DMS53 treated with DMSO at 0.1 percent for 48 hours (cell line): ENCODE data around the gene LRMDA.

ENCODE experiments used
- DNase-seq: peaks from one replicate; lab custom pipeline; 2025; ENCODE audit not compliant: unreplicated experiment; lab: John Stamatoyannopoulos, UW

LRMDA gene

DNA sequence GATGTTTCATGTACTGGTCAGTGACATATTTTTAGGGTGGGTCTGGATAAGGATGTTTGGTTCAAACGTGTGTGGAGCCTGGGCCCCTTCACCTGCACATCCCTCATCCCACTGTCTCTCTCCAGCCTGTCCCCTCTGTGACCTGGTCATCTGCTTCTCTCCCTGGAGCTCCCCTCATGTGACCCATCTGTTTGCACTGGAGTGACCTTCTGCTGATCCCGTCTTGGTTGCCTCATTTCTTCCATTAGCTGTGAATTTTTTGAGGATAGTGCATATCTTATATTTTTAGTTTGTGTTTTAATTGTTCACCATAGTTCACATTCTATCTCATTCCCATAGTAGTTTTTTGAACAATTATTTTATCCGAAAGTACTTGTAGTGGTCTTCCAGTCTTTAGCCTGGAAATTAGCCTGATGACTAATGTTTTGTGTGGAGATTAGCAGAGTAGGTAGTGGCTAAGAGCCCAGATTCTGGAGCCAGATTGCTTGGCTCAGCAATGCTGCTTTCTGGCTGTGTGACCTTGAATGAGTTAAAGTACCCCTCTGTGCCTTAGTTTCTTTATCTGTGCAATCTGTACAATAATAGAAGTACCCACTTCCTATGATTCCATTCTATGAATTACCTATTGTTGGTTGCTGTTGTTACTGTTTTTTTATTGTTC, 224.5 kb downstream of the LRMDA start:
- no peak for DNase-seq

DNA sequence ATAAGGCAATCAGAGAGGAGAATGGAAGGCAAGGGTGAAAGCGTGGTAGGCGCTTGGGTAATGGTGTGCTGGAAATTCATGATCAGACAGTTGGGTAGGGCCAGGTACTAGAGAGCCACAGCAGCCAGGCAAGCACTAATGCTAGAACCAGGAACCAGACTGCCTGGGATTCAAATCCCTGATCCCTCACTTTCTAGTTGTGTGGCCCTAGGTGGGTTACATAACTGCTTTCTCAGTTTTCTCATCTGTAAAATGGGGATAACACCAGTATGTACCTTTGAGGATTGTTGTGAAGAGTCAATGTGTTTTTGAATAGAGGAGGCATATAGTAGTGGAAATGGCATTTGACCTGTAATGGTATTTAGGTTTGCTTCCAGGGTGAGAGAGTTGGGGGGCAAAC, 225.9 kb downstream of the LRMDA start:
- no peak for DNase-seq

- no peak for DNase-seq
These were observed 226.6 kb downstream of the LRMDA start for GRCh38 chr10:75658036-75658435.

GRCh38 chr10:75658496-75658895, 227.1 kb downstream of the LRMDA start:
- DNase-seq = no peak

- no peak for DNase-seq
These were observed 227.5 kb downstream of the LRMDA start for GRCh38 chr10:75658915-75659314.

- no peak for DNase-seq
These were observed 229.4 kb downstream of the LRMDA start for GRCh38 chr10:75660823-75661222.

DNA sequence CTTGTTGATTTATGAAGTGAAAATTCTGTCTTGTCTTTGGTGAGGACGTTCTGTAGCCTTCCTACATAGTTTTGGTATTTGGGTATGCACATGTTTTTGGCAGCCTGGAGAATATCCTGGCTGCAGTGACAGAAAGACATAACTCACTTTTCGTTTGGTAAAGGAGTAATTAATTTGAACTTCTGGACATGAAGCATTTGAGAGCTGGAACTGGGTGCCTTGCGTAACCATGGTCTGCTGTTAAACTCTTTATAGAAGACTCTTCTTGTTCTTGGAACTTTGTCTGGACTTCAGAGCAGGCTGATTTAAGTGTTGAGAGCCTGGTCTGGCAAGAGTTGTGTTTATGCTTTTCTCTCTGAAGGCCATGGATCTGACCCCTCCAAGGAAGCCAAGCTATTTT, 231.3 kb downstream of the LRMDA start:
- no peak for DNase-seq

- DNase-seq = no peak
These were observed 232.7 kb downstream of the LRMDA start for GRCh38 chr10:75663947-75664664.

- DNase-seq = no peak
These were observed 233.5 kb downstream of the LRMDA start for GRCh38 chr10:75664968-75665367.

DNA sequence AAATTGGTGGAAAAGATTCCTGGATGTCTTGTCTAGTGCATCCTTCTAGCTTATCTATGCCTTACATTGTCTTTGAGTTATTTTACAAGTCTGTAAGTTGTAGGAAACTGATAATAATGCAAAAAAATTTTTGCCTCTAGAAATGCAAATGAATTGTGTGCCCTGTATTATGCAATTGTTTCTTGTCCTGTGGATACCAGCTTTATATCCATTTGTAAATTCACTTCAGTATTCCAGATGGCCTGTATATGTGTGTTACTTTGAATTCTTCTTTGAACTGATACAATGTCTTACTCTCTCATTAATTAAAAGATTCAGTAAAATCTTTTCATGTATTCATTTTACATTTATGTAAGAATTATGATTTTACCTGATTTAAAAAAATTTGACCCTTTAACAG, 234.3 kb downstream of the LRMDA start:
- no peak for DNase-seq

- DNase-seq = no peak
These were observed 240.8 kb downstream of the LRMDA start for GRCh38 chr10:75672111-75672671.

DNA sequence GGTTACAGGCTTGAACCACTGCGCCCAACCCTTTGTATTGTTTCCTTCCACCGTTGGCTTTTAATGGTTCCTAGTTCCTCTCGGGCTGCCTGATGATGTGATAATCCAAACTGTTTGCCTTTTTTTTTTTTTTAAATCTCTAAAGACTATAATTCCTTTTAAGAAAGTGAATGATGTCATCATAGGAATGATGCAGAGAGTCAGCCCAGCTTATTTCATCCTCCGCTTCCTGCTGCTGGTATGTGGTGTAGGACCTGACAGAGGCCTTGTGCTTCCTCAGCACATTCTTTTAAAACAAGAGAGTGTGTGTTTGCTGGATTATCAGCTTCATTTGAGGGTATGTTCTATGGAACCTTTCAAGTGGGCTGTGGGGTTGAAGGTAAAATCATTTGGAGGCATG, 241.4 kb downstream of the LRMDA start:
- DNase-seq = no peak

GRCh38 chr10:75677541-75677940, 246.1 kb downstream of the LRMDA start:
- no peak for DNase-seq

- DNase-seq = no peak
These were observed 247.1 kb downstream of the LRMDA start for GRCh38 chr10:75678527-75678926.

DNA sequence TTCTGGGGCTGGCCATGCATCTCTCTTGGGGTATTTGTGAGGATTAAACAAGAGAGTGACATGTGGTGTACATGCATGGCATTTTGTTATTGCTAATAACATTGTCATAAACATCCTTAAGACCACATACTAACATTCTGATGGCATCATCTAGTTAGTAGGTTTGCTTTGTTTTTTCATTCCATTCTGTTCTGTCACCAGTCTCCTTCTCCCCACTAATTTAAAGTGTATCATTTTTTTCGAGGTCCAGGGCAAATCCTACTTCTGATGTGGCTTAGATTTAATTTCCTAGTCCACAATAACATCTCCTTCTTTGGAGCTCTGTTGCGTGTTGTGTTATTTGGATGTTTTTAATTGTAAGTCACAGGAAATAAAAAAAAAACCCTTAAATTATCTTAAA, 248.1 kb downstream of the LRMDA start:
- no peak for DNase-seq

GRCh38 chr10:75681334-75681733, 249.9 kb downstream of the LRMDA start:
- no peak for DNase-seq

- no peak for DNase-seq
These were observed 251.5 kb downstream of the LRMDA start for GRCh38 chr10:75682649-75683557.

GRCh38 chr10:75685187-75685586, 253.8 kb downstream of the LRMDA start:
- DNase-seq = no peak

GRCh38 chr10:75688506-75689300, 257.3 kb downstream of the LRMDA start:
- DNase-seq = no peak

DNA sequence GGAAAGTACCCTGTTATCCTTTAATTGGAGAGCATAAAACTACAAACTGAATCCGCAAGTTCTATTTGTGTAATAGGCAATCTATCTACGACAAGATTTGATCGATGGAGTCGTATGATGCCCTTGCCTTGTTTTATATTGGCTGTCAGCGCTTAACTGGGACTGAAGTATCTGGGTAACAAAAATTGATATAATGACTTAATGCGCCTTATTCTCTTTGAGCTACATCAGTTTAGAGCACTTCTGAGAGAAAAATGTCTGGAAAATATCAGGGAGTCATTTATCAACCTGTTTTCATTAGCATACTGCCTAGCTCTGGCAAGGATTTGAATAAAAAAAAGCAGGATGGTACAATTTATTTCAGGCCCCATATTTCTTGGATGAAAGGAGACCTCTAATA, 262.1 kb downstream of the LRMDA start:
- DNase-seq = no peak

DNA sequence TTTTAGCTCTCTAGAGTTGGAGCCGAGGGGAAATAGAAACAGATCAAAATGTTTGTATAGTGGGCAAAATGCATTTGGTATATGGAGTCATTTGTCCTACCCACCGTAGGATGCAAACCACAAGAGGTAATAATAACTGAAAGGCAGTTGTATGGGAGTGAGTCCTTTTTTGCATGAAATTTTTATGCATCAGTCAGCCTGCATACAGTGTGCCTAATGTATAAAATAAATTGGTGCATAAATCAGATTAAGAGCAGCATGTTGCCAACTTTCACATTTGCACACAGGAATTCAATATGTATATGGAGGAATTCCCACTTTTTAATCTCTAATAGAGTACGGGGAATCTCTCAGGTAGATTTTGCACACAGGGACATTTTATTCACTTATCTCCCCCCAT, 262.8 kb downstream of the LRMDA start:
- DNase-seq = no peak
